CD8-positive, alpha-beta memory T cell (primary cell): ENCODE results near the gene LSG1. TPM values are rescaled to one million over a fixed set of nuclear protein-coding genes. Genes with fewer than 3 reads are reported as not detected.
A peak's percentile ranks its signal among the peaks of the same experiment; 100 is the strongest.

Experiments used
- CTCF ChIA-PET: fragments of 350-600 bp; sonication (Branson Sonifier 250); formaldehyde crosslinking; loops from one replicate; lab custom pipeline; 2021; ENCODE audit warnings: antibody characterized with exemption; lab: Charles Lee
- POLR2A ChIA-PET: fragments of 350-600 bp; sonication (Branson Sonifier 250); formaldehyde crosslinking; loops from one replicate; lab custom pipeline; 2021; ENCODE audit warnings: antibody characterized with exemption; lab: Charles Lee
- DNase-seq, 5 donors: peaks; one replicate each; pipeline versions ENCODE4 v3.0.0 to v3.0.0-alpha.2; 2020 to 2022; ENCODE audit warnings: mixed read lengths in 1 of 5
- H3K27ac ChIP-seq: one replicate; pipeline ENCODE4 v1.7.0; 2013; ENCODE audit warnings: low read depth, mild to moderate bottlenecking, low read length, moderate library complexity
- H3K27me3 ChIP-seq: 2 replicates; pipeline ENCODE4 v1.7.0; 2013; ENCODE audit warnings: low read length, mild to moderate bottlenecking; ENCODE audit not compliant: insufficient read depth, poor library complexity, severe bottlenecking
- H3K36me3 ChIP-seq: 2 replicates; pipeline ENCODE4 v1.7.0; 2013; ENCODE audit warnings: mild to moderate bottlenecking, low read length, moderate library complexity; ENCODE audit not compliant: insufficient read depth
- H3K4me1 ChIP-seq: 2 replicates; pipeline ENCODE4 v1.7.0; 2013; ENCODE audit warnings: mild to moderate bottlenecking, low read length, moderate library complexity; ENCODE audit not compliant: insufficient read depth
- H3K4me3 ChIP-seq: 2 replicates; pipeline ENCODE4 v1.7.0; 2013; ENCODE audit warnings: mild to moderate bottlenecking, low read length
- H3K9me3 ChIP-seq: 2 replicates; pipeline ENCODE4 v1.7.0; 2013; ENCODE audit warnings: mild to moderate bottlenecking, low read length
- H3K27ac Mint-ChIP-seq, 8 donors: one replicate each; pipeline ENCODE4 v1.8.0; 2020 to 2021; ENCODE audit warnings: mixed read lengths in 8 of 8, mild to moderate bottlenecking in 6 of 8, inconsistent platforms in 3 of 8, moderate library complexity in 3 of 8
- H3K27me3 Mint-ChIP-seq, 2 donors: one replicate each; pipeline ENCODE4 v1.8.0; 2020 to 2021; ENCODE audit warnings: mixed read lengths in 2 of 2, mild to moderate bottlenecking in 1 of 2, moderate library complexity in 1 of 2
- H3K36me3 Mint-ChIP-seq, 3 donors: one replicate each; pipeline ENCODE4 v1.8.0; 2020 to 2021; ENCODE audit warnings: mixed read lengths in 3 of 3, inconsistent platforms in 1 of 3, mild to moderate bottlenecking in 1 of 3
- H3K4me1 Mint-ChIP-seq, 3 donors: one replicate each; pipeline ENCODE4 v1.8.0; 2020 to 2021; ENCODE audit warnings: mixed read lengths in 3 of 3, inconsistent platforms in 1 of 3, mild to moderate bottlenecking in 1 of 3
- H3K4me3 Mint-ChIP-seq, 7 donors: one replicate each; pipeline ENCODE4 v1.8.0; 2020 to 2021; ENCODE audit warnings: mixed read lengths in 7 of 7, mild to moderate bottlenecking in 6 of 7, moderate library complexity in 4 of 7, inconsistent platforms in 2 of 7
- H3K9me3 Mint-ChIP-seq, 5 donors: one replicate each; pipeline ENCODE4 v1.8.0; 2020 to 2022; ENCODE audit warnings: mixed read lengths in 5 of 5, mild to moderate bottlenecking in 3 of 5, moderate library complexity in 2 of 5, inconsistent platforms in 1 of 5
- polyA plus RNA-seq: library from polyadenylated mRNA; unstranded; fragments of 300-500 nt; fragmentation: Illumina TruSeq; gene quantifications from one replicate; pipeline ENCODE4 v1.2.3, GENCODE V29; 2021
- total RNA-seq, 2 experiments: library from RNA; stranded (reverse); gene quantifications; one replicate each; pipeline ENCODE4 v1.2.3, GENCODE V29; 2021

LSG1 gene
- total and polyA plus RNA-seq, 3 experiments from 2014 or later, result 39.3 to 68.8 (median 65.2) TPM

DNA sequence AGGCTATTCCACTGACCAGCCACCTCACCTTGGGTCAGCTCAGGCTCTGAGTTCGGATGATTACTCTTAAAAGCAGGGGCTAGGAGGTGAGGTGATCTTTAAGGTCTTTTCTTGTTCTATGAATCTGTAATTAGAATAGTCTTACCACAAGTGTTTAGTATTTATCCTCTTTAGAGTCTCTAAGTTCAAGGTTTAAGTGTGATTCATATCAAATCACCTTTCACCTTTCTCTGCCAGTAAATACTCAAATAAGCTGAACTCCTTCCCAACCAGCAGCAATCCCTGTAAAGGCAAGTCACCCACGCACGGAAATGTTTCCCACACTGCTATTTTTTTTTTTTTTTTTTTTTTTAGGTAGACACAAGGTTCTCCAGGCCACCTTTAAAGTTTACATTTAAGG is 24.2 kb downstream of the LSG1 start:
- H3K27ac Mint-ChIP-seq, result peak overlapping the region in 2 of 8 donors; percentile 47 to 66
- ChIA-PET POLR2A (no interaction called here), CTCF (interaction anchor here (0.7 kb wide), 1 partner anchor 874 kb away, joined by 3 read pairs; no protein-coding TSS in a partner anchor)
- Histone ChIP-seq H3K9me3 (no peaks in the 10 kb centered on the region), H3K36me3 (peaks cover 63% of the 10 kb centered on the region), H3K27me3 (no peaks in the 10 kb centered on the region), H3K4me3 (no peak overlapping the region), H3K4me1 (no peaks in the 10 kb centered on the region), H3K27ac (no peak overlapping the region)
- DNase-seq, result no peak
- no peaks in the 10 kb centered on the region for H3K4me1 Mint-ChIP-seq
- peaks cover 11 to 84% (median 42%) of the 10 kb centered on the region in 3 donors for H3K36me3 Mint-ChIP-seq
- H3K4me3 Mint-ChIP-seq, result no peak overlapping the region
- no peaks in the 10 kb centered on the region for H3K9me3 Mint-ChIP-seq
- no peaks in the 10 kb centered on the region for H3K27me3 Mint-ChIP-seq

DNA sequence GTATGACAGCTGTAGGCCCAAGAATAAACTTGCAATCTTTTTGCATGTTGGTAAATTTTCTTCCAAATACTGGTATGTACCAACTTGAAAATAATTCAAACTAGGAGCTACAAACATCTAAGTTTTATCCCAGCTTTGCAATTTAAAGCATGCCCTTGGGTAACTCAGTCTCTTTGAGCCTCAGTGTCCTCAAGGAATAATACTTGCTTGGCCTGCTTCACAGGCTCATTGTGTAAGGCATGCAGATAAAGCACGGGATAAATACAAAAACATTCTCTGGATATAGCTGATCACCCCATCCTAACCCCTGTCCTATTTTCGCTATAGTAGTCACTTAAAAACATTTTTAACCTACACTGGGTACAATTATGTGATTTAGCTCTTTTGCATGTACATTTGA is 29.2 kb downstream of the LSG1 start:
- Mint-ChIP-seq H3K4me1 (peaks cover 4 to 6% (median 5%) of the 10 kb centered on the region in 3 donors), H3K27ac (peak overlapping the region in 1 of 8 donors; percentile 61), H3K9me3 (no peaks in the 10 kb centered on the region), H3K36me3 (peaks cover 19 to 70% (median 30%) of the 10 kb centered on the region in 3 donors), H3K27me3 (no peaks in the 10 kb centered on the region), H3K4me3 (no peak overlapping the region)
- H3K27ac ChIP-seq, result no peak overlapping the region
- ChIA-PET POLR2A (interaction anchor here (0.6 kb wide), 1 partner anchor 331 kb away, joined by 10 read pairs; no protein-coding TSS in a partner anchor), CTCF (interaction anchor here (0.6 to 1.4 kb wide), 4 partner anchors 9 to 1870 kb away, joined by 3 to 7 read pairs (median 4); partner anchors contain the start of gene TMEM44)
- peaks cover 47% of the 10 kb centered on the region for H3K36me3 ChIP-seq
- no peaks in the 10 kb centered on the region for H3K27me3 ChIP-seq
- H3K4me3 ChIP-seq, result no peak overlapping the region
- no peak for DNase-seq
- H3K9me3 ChIP-seq, result no peaks in the 10 kb centered on the region
- peaks cover 5% of the 10 kb centered on the region for H3K4me1 ChIP-seq

DNA sequence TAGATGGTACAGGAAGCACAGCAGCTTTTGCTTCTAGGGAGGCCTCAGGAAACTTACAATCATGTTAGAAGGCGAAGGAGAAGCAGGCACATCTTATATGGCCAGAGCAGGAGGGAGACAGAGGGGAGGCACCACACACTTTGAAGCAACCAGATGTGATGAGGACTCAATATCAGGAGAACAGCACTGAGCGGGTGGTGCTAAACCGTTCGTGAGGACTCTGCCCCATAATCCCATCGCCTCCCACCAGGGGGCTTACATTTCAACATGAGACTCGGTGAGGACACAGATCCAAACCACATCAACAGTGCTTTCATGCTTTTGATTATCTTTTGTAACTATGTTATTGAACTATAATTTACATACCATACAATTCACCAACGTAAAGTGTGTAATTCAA is 31.2 kb downstream of the LSG1 start:
- H3K4me3 Mint-ChIP-seq, result peak overlapping the region in 1 of 7 donors; percentile 34
- DNase-seq, result peak in 2 of 5 donors; percentile 14 to 58
- peaks cover 16 to 56% (median 22%) of the 10 kb centered on the region in 3 donors for H3K36me3 Mint-ChIP-seq
- Histone ChIP-seq H3K4me1 (peaks cover 5% of the 10 kb centered on the region), H3K27ac (no peak overlapping the region), H3K36me3 (peaks cover 36% of the 10 kb centered on the region), H3K9me3 (no peaks in the 10 kb centered on the region), H3K27me3 (no peaks in the 10 kb centered on the region), H3K4me3 (no peak overlapping the region)
- no peak overlapping the region for H3K27ac Mint-ChIP-seq
- H3K9me3 Mint-ChIP-seq, result no peaks in the 10 kb centered on the region
- POLR2A ChIA-PET, result no interaction called here
- CTCF ChIA-PET, result interaction anchor here (0.7 kb wide), 1 partner anchor 620 kb away, joined by 3 read pairs; no protein-coding TSS in a partner anchor
- no peaks in the 10 kb centered on the region for H3K27me3 Mint-ChIP-seq
- H3K4me1 Mint-ChIP-seq, result peaks cover 4 to 6% (median 5%) of the 10 kb centered on the region in 3 donors

DNA sequence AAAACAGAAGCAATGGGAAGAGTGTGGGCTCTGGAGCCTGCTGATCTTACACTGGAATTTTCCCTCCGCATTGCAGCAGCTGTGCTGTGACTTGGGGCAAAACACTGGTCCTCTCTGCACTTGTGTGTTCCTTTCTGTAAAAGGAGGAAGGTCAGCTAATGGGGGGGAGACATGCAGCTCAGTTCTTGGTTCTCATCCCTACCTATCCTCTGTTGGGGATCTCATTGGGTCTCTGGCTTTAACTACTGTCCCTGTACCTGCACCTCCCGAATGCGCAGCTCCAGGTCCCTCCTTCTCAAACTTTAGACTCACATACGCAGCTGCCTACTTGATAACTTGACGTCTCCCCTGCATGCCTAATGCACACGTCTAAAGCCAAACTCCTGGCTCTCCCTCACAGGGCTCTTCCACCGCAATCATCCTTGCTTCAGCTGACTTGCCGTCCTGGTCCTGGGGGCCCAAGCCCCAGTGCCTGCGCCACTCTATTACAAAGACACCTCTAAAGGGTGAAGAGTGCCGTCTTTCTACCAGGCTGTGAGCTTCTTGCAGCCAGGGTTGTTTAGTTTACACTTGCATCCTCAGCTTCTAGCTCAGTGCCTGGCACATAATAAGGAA is 32.9 kb downstream of the LSG1 start:
- H3K36me3 Mint-ChIP-seq, result peaks cover 9 to 42% (median 14%) of the 10 kb centered on the region in 3 donors
- Histone ChIP-seq H3K4me3 (no peak overlapping the region), H3K9me3 (no peaks in the 10 kb centered on the region), H3K27me3 (no peaks in the 10 kb centered on the region), H3K36me3 (peaks cover 21% of the 10 kb centered on the region), H3K27ac (no peak overlapping the region), H3K4me1 (peaks cover 5% of the 10 kb centered on the region)
- peak overlapping the region in 1 of 7 donors; percentile 38 for H3K4me3 Mint-ChIP-seq
- no peak for DNase-seq
- no peaks in the 10 kb centered on the region for H3K27me3 Mint-ChIP-seq
- no peak overlapping the region for H3K27ac Mint-ChIP-seq
- CTCF ChIA-PET, result interaction anchor here (1.1 kb wide), 1 partner anchor 14 kb away, joined by 3 read pairs; no protein-coding TSS in a partner anchor
- POLR2A ChIA-PET, result no interaction called here
- peaks cover 6 to 7% (median 7%) of the 10 kb centered on the region in 3 donors for H3K4me1 Mint-ChIP-seq
- no peaks in the 10 kb centered on the region for H3K9me3 Mint-ChIP-seq

DNA sequence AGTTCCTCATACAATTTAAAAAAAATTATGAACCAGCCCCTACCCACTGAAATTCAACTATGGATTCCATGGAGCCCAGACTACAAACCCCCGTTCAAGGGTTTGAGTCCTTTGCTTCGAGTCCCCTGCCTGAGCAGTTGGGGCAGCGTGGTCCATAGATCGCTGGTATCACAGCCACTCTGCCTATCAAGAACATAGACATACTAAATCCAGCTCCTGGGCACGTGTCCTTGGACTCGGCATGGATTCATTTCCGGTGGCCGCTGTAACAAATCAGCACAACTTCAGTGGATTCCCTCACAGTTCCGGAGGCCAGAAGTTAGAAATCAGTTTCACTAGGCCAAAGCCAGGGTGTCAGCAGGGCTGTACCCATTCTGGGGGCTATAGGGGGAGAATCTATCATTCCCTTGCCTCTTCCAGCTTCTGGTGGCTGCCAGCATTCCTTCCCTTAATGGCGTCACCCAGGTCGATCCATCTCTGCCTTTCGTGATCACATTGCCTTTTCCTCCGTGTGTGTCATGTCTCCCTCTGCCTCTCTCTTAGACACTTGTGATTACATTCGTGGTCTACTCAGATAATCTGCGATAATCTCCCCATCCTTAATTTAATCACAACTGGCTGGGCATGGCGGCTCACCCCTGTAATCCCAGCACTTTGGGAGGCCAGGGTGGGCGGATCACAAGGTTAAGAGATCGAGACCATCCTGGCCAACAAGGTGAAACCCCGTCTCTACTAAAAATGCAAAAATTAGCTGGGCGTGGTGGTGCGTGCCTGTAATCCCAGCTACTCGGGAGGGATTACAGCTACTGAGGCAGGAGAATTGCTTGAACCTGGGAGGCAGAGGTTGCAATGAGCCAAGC is 34.2 kb downstream of the LSG1 start:
- Histone ChIP-seq H3K36me3 (peaks cover 10% of the 10 kb centered on the region), H3K27ac (no peak overlapping the region), H3K4me1 (peaks cover 5% of the 10 kb centered on the region), H3K27me3 (no peaks in the 10 kb centered on the region), H3K9me3 (no peaks in the 10 kb centered on the region), H3K4me3 (no peak overlapping the region)
- Mint-ChIP-seq H3K27me3 (no peaks in the 10 kb centered on the region), H3K4me1 (peaks cover 11 to 13% (median 11%) of the 10 kb centered on the region in 3 donors), H3K36me3 (peaks cover 9 to 30% (median 11%) of the 10 kb centered on the region in 3 donors), H3K9me3 (no peaks in the 10 kb centered on the region), H3K4me3 (peak overlapping the region in 1 of 7 donors; percentile 34), H3K27ac (peak overlapping the region in 2 of 8 donors; percentile 9 to 18)
- POLR2A ChIA-PET, result no interaction called here
- CTCF ChIA-PET, result interaction anchor here (1.1 kb wide), 1 partner anchor 13 kb away, joined by 3 read pairs; no protein-coding TSS in a partner anchor
- DNase-seq, result no peak

DNA sequence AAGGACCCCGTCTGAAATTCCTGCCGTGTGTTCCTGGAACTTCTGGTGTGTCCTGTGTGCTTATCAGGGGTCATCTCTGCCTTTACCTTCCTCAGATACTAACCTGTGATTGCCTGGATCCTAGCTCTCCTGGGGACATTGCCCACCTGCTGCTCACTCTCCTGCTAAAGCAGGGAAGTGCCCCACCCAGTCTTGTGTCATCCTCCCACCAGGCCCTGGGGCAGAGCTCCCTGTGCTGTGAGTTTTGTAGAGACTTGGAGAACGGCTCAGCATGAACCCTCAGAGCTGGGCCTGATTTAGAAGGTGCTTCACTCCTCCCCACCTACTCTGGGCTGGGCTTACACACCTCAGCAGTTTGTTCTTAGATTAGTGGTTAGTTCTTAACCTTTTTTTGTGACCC is 34.9 kb downstream of the LSG1 start:
- peak overlapping the region in 2 of 7 donors; percentile 34 to 71 for H3K4me3 Mint-ChIP-seq
- Histone ChIP-seq H3K4me1 (peaks cover 12% of the 10 kb centered on the region), H3K9me3 (no peaks in the 10 kb centered on the region), H3K27me3 (no peaks in the 10 kb centered on the region), H3K36me3 (peaks cover 7% of the 10 kb centered on the region), H3K4me3 (no peak overlapping the region), H3K27ac (no peak overlapping the region)
- H3K27me3 Mint-ChIP-seq, result no peaks in the 10 kb centered on the region
- POLR2A ChIA-PET, result no interaction called here
- no peak for DNase-seq
- H3K27ac Mint-ChIP-seq, result peak overlapping the region in 3 of 8 donors; percentile 9 to 88 (median 40)
- no peaks in the 10 kb centered on the region for H3K9me3 Mint-ChIP-seq
- H3K4me1 Mint-ChIP-seq, result peaks cover 13 to 20% (median 14%) of the 10 kb centered on the region in 3 donors
- peaks cover 6 to 23% (median 8%) of the 10 kb centered on the region in 3 donors for H3K36me3 Mint-ChIP-seq
- CTCF ChIA-PET, result no interaction called here

DNA sequence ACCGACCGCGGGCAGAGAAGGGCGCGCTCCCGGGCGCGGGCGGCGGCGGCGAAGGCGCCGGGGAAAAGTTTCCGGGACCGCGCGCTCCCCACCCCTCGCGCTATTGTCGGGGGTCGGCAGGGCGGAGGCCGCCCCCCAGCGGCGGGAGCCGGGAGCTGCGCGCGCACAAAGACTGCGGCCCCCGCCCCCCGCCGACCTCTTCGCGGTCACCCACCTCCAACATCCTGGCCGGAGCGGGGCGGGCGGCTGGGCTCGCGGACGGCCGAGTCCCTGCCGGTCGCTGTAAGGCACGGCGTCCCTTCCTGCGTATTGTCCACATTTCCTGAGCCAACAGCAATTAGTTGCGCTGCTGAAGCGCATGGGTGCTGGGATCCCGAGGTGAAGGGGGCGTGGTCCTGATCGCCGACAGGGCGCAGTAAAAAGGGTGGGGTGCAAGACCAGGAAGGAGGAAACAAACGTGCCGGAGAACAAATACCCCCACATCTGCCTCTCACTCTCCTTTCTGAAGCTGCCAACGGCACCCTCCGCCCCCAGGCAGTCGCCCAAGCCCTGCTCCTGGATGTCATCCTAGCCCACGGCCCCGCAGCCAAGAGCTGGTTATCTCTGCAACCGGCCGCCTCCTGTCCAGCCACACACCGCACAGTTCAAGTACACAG is 38.5 kb downstream of the LSG1 start, which contains the start of gene TMEM44:
TMEM44 (minus strand) TSS at position 71 of the 656 bp plus-strand sequence. CDS start 204 bp downstream, outside the sequence.
- ChIA-PET POLR2A (interaction anchor here (0.7 to 1.0 kb wide), 2 partner anchors 39 to 628 kb away, joined by 3 read pairs; partner anchors contain the start of gene LSG1), CTCF (interaction anchor here (0.9 to 2.0 kb wide), 6 partner anchors 9 to 632 kb away, joined by 3 to 11 read pairs (median 5); partner anchors contain the start of gene LSG1)
- Histone ChIP-seq H3K4me1 (peaks cover 7% of the 10 kb centered on the region), H3K27me3 (no peaks in the 10 kb centered on the region), H3K27ac (peak within 1 kb of the TSS; percentile 57), H3K36me3 (no peaks in the 10 kb centered on the region), H3K4me3 (peak within 1 kb of the TSS; percentile 73), H3K9me3 (no peaks in the 10 kb centered on the region)
- H3K27me3 Mint-ChIP-seq, result no peaks in the 10 kb centered on the region
- DNase-seq, result peak; percentile 42 to 71 (median 64)
- H3K27ac Mint-ChIP-seq, result peak within 1 kb of the TSS; percentile 54 to 96 (median 82)
- H3K4me3 Mint-ChIP-seq, result peak within 1 kb of the TSS; percentile 85 to 93 (median 89)
- H3K4me1 Mint-ChIP-seq, result peaks cover 11 to 19% (median 11%) of the 10 kb centered on the region in 3 donors
- H3K36me3 Mint-ChIP-seq, result no peaks in the 10 kb centered on the region
- H3K9me3 Mint-ChIP-seq, result no peaks in the 10 kb centered on the region
